ENCODE measurements around the gene CDK9. TPM values are rescaled to one million over a fixed set of nuclear protein-coding genes. Genes with fewer than 3 reads are reported as not detected.
A peak's percentile ranks its signal among the peaks of the same experiment; 100 is the strongest.

Gene CDK9
- total and polyA plus RNA-seq, 2 of the 4 experiments (the other 2 are of a cell fraction), result 30.3 to 49.9 TPM

DNA sequence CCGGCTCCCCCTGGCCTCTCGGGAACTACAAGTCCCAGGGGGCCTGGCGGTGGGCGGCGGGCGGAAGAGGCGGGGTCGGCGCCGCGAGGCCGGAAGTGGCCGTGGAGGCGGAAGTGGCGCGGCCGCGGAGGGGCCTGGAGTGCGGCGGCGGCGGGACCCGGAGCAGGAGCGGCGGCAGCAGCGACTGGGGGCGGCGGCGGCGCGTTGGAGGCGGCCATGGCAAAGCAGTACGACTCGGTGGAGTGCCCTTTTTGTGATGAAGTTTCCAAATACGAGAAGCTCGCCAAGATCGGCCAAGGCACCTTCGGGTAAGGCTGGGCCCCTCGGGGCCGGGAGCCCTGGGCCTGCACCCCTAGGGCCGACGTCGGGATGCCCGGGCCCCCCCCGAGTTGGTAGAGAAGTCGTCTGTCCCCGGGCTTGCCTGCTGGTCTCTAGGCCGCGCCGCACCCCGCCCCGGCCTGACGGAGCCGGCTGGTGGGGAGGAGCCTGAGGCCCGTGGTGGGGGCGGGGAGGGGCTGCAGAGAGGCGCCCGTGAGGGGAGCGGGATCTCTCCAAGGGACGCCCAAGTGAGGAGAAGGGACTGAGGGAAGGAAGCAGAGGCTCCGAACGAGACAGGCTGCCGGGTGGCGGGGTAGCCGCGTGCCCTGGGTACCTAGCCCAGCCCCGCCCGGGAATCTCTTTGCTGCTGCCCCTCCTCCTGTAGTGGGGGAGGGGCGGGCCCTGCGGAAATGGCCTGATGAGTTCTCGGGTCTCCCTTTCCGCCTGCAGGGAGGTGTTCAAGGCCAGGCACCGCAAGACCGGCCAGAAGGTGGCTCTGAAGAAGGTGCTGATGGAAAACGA, at the start of gene CDK9 (continued):
- TF ChIP-seq MXI1 (IDR thresholded peaks at IDR 0.05; ENCODE audit: borderline replicate concordance, low read depth, low read length) (peak; percentile 68; the same call in 1 of the 2 replicates), CHD1 (IDR thresholded peaks at IDR 0.05; ENCODE audit: low read depth, low read length) (no peak)

DNA sequence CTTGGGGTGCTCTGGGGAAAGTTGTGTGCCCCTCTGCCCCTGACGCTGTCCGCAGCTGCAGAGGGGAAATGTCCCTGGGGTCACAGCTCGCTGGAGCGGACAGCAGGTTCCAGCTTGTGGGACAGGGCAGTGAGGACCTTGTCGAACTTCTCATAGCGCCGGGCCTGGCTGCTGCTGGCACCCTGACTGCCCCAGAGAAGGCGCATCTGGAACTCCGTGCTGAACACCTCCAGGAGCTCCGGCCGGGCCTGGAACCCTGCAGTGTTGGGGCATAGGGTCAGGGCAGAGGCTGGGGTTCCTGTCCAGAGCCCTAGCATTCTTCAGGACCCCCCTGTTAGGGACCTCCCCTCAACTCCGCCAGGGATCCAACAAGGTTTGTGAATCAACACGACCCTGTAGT, 47.2 kb upstream of the CDK9 start:
- ATAC-seq (ENCODE audit: low read depth) (no peak), DNase-seq (no peak)
- Histone ChIP-seq H3K4me3 (ENCODE audit: insufficient read depth, low read depth, low read length) (no peak overlapping the region), H3K4me2 (ENCODE audit: low read depth, low read length) (no peak overlapping the region), H2BK20ac (ENCODE audit: low read depth, low read length) (no peak overlapping the region), H2AFZ (replicated peaks; ENCODE audit: low read length, poor library complexity) (no peak overlapping the region), H2BK15ac (ENCODE audit: low read depth, low read length) (no peak overlapping the region), H2AK9ac (replicated peaks; ENCODE audit: low read depth, low read length, poor library complexity) (no peak overlapping the region), H4K5ac (ENCODE audit: low read depth, low read length) (no peak overlapping the region), H2BK120ac (ENCODE audit: low read depth, low read length) (no peak overlapping the region), H3K9me1 (ENCODE audit: insufficient read depth, low read length) (0 out of 2 replicates have a peak, but pooled peaks cover 5% of the 10 kb centered on the region), H3K4me1 (ENCODE audit: control insufficient read depth, insufficient read depth, low read length) (peaks cover 6% of the 10 kb centered on the region), H3K18ac (ENCODE audit: low read depth, low read length) (no peak overlapping the region), H3K27ac (ENCODE audit: insufficient read depth, low read length) (no peak overlapping the region), H2AK5ac (ENCODE audit: low read depth, low read length) (no peak overlapping the region), H3K9me3 (ENCODE audit: control insufficient read depth, insufficient read depth, low read length) (no peaks in the 10 kb centered on the region), H2BK5ac (ENCODE audit: low read depth, low read length, poor library complexity, severe bottlenecking) (no peak overlapping the region), H4K20me1 (ENCODE audit: insufficient read depth, low read length) (peaks cover 7% of the 10 kb centered on the region; the same call in 1 of the 2 replicates), H3K23ac (ENCODE audit: low read depth, low read length) (no peak overlapping the region), H3K9ac (ENCODE audit: low read depth, low read length) (no peak overlapping the region), H3K27me3 (ENCODE audit: control insufficient read depth, insufficient read depth, low read length) (0 out of 2 replicates have a peak, but pooled peaks cover 4% of the 10 kb centered on the region), H3K14ac (replicated peaks; ENCODE audit: low read depth, low read length) (no peak overlapping the region), H3K4ac (ENCODE audit: low read depth, low read length) (no peak overlapping the region), H3K56ac (ENCODE audit: extremely low read depth, insufficient read depth, low read length) (no peak overlapping the region), H4K91ac (ENCODE audit: insufficient read depth, low read depth, low read length) (no peak overlapping the region), H3K36me3 (ENCODE audit: control insufficient read depth, insufficient read depth, low read length) (no peaks in the 10 kb centered on the region), H3K79me1 (ENCODE audit: low read depth in 1 of 2, low read length in 2 of 2) (peaks cover 4 to 10% of the 10 kb centered on the region in 2 experiments; a peak in 2 of 4 replicates), H4K8ac (ENCODE audit: low read depth in 2 of 2, low read length in 2 of 2) (no peak overlapping the region)
- CTCF ChIA-PET, result no interaction called here
- POLR2A ChIA-PET (ENCODE audit: unreplicated experiment), result no interaction called here
- in situ Hi-C loops (cut with MboI; ENCODE audit: low sequenced_read_pairs), result loop anchor here (5.0 kb wide), 1 partner anchor 44 kb away; no protein-coding TSS in a partner anchor
- BruUV-seq (replicated peaks), result no TSS peak
- TF ChIP-seq CEBPB (IDR thresholded peaks at IDR 0.05; ENCODE audit: low read depth, low read length) (no peak), RCOR1 (IDR thresholded peaks at IDR 0.05; ENCODE audit: insufficient replicate concordance, low read length) (no peak), POLR2A (IDR thresholded peaks at IDR 0.05; ENCODE audit: low read depth, low read length) (no peak), FOS (IDR thresholded peaks at IDR 0.05; ENCODE audit: low read depth, low read length) (no peak), MAZ (IDR thresholded peaks at IDR 0.05; ENCODE audit: borderline replicate concordance, low read depth, low read length) (no peak), BHLHE40 (IDR thresholded peaks at IDR 0.05; ENCODE audit: low read depth, low read length) (no peak), CHD1 (IDR thresholded peaks at IDR 0.05; ENCODE audit: low read depth, low read length) (no peak), RAD21 (IDR thresholded peaks at IDR 0.05; ENCODE audit: low read length) (no peak), MXI1 (IDR thresholded peaks at IDR 0.05; ENCODE audit: borderline replicate concordance, low read depth, low read length) (no peak)
- TF ChIP-seq, protein P1, sequence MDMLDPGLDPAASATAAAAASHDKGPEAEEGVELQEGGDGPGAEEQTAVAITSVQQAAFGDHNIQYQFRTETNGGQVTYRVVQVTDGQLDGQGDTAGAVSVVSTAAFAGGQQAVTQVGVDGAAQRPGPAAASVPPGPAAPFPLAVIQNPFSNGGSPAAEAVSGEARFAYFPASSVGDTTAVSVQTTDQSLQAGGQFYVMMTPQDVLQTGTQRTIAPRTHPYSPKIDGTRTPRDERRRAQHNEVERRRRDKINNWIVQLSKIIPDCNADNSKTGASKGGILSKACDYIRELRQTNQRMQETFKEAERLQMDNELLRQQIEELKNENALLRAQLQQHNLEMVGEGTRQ (IDR thresholded peaks at IDR 0.05; ENCODE audit: low read depth, low read length), result no peak
- TF ChIP-seq, protein P2, sequence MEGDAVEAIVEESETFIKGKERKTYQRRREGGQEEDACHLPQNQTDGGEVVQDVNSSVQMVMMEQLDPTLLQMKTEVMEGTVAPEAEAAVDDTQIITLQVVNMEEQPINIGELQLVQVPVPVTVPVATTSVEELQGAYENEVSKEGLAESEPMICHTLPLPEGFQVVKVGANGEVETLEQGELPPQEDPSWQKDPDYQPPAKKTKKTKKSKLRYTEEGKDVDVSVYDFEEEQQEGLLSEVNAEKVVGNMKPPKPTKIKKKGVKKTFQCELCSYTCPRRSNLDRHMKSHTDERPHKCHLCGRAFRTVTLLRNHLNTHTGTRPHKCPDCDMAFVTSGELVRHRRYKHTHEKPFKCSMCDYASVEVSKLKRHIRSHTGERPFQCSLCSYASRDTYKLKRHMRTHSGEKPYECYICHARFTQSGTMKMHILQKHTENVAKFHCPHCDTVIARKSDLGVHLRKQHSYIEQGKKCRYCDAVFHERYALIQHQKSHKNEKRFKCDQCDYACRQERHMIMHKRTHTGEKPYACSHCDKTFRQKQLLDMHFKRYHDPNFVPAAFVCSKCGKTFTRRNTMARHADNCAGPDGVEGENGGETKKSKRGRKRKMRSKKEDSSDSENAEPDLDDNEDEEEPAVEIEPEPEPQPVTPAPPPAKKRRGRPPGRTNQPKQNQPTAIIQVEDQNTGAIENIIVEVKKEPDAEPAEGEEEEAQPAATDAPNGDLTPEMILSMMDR (conservative IDR thresholded peaks at IDR 0.05; ENCODE audit: low read depth, low read length), result no peak
- TF ChIP-seq, protein P3, sequence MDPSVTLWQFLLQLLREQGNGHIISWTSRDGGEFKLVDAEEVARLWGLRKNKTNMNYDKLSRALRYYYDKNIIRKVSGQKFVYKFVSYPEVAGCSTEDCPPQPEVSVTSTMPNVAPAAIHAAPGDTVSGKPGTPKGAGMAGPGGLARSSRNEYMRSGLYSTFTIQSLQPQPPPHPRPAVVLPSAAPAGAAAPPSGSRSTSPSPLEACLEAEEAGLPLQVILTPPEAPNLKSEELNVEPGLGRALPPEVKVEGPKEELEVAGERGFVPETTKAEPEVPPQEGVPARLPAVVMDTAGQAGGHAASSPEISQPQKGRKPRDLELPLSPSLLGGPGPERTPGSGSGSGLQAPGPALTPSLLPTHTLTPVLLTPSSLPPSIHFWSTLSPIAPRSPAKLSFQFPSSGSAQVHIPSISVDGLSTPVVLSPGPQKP (IDR thresholded peaks at IDR 0.05; ENCODE audit: borderline replicate concordance, low read depth, low read length), result no peak
- intact Hi-C loops (cut with micrococcal nuclease), result no loop called here
- 100% methylated on average over 7 of the region's 13 CpGs; no CpG with 5 or more reads in 1 of the 2 experiments for WGBS, 2 experiments (ENCODE audit: extremely low coverage in 2 of 2, insufficient read length in 1 of 2)
- dilution Hi-C loops (cut with HindIII; ENCODE audit: low sequenced_read_pairs, unreplicated experiment), result no loop called here
